Anterior cingulate cortex (tissue), 58 donors: ENCODE data around the gene CKMT2.
A peak's percentile ranks its signal among the peaks of the same experiment; 100 is the strongest.

Experiments
- DNase-seq, 58 donors: peaks; one replicate each; lab custom pipeline; 2025; lab: John Stamatoyannopoulos, UW

CKMT2 gene

GRCh38 chr5:81213070-81213469, 20.1 kb upstream of the CKMT2 start:
- no peak for DNase-seq

GRCh38 chr5:81214848-81215247, 18.3 kb upstream of the CKMT2 start:
- DNase-seq: no peak

GRCh38 chr5:81216152-81216551, 17.0 kb upstream of the CKMT2 start:
- DNase-seq: no peak

GRCh38 chr5:81219389-81219788, 13.7 kb upstream of the CKMT2 start:
- no peak for DNase-seq

- no peak for DNase-seq
Observed at GRCh38 chr5:81222285-81222684, 10.8 kb upstream of the CKMT2 start.

GRCh38 chr5:81225463-81225862, 7.7 kb upstream of the CKMT2 start:
- no peak for DNase-seq

- no peak for DNase-seq
Observed at GRCh38 chr5:81226286-81226685, 6.8 kb upstream of the CKMT2 start.

- DNase-seq: no peak
Observed at GRCh38 chr5:81226949-81227348, 6.2 kb upstream of the CKMT2 start.

- DNase-seq: no peak
Observed at GRCh38 chr5:81228084-81228483, 5.0 kb upstream of the CKMT2 start.

GRCh38 chr5:81230416-81230815, 2.7 kb upstream of the CKMT2 start:
- DNase-seq: no peak

GRCh38 chr5:81232464-81233079, 550 bp upstream of the CKMT2 start:
- DNase-seq: peak in 8 of 58 donors; percentile 9 to 51 (median 28)

GRCh38 chr5:81234299-81234698, 1.2 kb downstream of the CKMT2 start:
- no peak for DNase-seq

GRCh38 chr5:81234801-81235200, 1.7 kb downstream of the CKMT2 start:
- no peak for DNase-seq

- DNase-seq: peak in 6 of 58 donors; percentile 15 to 43 (median 22)
Observed at GRCh38 chr5:81235287-81236072, 2.4 kb downstream of the CKMT2 start.

GRCh38 chr5:81238460-81238859, 5.3 kb downstream of the CKMT2 start:
- no peak for DNase-seq

- DNase-seq: peak in 28 of 58 donors; percentile 8 to 67 (median 26)
Observed at GRCh38 chr5:81239613-81240012, 6.5 kb downstream of the CKMT2 start.

- peak in 1 of 58 donors; percentile 42 for DNase-seq
Observed at GRCh38 chr5:81241001-81241400, 7.9 kb downstream of the CKMT2 start.

- no peak for DNase-seq
Observed at GRCh38 chr5:81241961-81242648, 9.0 kb downstream of the CKMT2 start.

- no peak for DNase-seq
Observed at GRCh38 chr5:81242906-81243436, 9.8 kb downstream of the CKMT2 start.

- DNase-seq: no peak
Observed at GRCh38 chr5:81244451-81244850, 11.3 kb downstream of the CKMT2 start.

GRCh38 chr5:81245871-81246235, 12.7 kb downstream of the CKMT2 start:
- DNase-seq: no peak
